NOMO-1 treated with dmso at 0.1 percent for 144 hours (cell line): ENCODE results near the gene PCGF1.

Source experiments
- DNase-seq: peaks from one replicate; lab custom pipeline; 2025; ENCODE audit not compliant: unreplicated experiment; lab: John Stamatoyannopoulos, UW

Gene PCGF1

DNA sequence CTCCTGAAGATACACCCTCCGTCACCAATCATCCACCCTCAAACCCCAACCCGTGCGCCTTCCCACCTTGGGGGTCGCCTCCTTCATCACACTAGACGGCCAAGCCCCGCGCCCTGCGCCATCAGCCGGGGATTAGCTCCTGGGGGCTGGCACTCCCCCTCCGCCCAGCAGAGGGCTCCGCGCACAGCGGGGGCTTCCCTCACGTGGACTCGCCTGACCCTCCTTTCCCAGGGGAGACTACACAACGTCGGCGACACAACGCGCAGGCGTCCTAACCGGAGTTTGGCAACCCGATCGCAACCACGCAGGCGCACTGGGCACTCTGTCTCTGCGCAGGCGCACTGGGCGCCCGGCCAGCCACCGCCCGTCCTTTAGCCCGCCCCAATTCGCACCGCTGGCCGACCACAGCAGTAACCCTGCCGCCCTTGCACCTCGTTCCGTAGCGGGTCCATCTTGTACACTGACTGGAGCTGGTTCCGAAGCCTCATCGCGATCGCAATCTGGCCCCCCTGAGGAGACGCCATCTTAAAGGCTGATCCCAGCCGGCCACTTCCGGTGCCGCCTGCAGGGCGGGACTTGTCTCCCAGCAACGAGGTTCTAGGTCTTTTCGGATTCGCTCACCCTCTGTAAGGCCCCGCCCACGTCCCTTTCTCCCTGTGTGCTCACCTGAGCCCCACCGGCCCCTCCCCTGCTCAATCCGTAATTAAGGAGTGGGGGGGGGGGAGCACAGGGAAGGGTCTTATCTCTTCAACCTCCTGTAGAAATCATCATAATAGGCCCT is at the start of gene PCGF1:
Gene PCGF1, minus strand, starts transcription at position 551 of the 781 bp plus-strand sequence. Its CDS starts 27 bp downstream, at position 524.
- peak; percentile 90 for DNase-seq

DNA sequence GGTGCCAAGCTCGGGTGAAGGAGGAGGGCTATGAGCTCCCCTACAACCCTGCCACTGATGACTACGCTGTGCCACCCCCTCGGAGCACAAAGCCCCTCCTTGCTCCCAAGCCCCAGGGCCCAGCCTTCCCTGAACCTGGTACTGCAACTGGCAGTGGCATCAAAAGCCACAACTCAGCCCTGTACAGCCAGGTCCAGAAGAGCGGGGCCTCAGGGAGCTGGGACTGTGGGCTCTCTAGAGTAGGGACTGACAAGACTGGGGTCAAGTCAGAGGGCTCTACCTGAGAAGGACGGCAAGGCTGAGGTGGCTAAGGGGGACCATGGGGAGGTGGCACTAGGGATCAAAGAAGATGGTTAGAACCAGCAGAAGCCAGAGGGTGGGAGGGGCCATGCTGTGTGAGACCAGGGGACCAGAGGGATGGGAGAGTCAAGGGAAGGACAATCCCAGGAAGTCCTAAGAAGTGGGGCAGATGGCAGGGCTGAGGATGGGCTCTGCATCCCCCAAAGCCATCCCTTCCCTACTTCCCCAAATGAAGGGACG is 49.4 kb upstream of the PCGF1 start:
- no peak for DNase-seq

DNA sequence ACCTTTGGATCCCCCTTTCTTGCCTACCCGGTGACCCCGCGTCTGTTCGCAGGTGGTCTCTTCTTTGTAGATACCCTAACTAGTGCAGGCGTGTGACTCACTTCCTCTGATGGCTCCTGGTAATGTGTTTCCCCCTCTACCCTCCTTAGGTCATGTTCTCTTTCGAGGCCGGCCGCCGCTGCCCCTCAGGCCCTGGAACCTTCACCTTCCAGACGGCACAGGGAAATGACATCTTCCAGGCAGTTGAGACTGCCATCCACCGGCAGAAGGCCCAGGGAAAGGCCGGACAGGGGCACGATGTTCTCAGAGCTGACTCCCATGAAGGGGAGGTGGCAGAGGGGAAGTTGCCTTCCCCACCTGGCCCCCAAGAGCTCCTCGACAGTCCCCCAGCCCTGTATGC is 48.7 kb upstream of the PCGF1 start:
- DNase-seq, result no peak

DNA sequence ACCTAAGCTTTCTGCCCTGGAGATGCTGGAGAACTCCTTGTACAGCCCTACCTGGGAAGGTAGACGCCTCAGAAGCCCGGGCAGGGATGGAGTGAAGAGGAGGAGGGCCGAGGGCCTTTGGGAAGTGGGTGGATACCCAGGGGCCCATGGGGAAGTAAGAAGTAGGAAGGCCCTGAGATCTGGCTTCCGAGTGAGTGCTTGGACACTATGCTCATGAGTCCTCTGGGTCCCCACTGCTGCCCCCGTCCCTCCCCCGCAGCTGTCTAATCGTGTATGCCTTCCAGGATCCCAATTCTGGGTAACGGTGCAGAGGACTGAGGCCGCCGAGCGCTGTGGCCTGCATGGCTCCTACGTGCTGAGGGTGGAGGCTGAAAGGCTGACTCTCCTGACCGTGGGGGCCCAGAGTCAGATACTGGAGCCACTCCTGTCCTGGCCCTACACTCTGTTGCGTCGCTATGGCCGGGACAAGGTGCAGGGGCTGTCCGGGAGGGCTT is 48.2 kb upstream of the PCGF1 start:
- no peak for DNase-seq

DNA sequence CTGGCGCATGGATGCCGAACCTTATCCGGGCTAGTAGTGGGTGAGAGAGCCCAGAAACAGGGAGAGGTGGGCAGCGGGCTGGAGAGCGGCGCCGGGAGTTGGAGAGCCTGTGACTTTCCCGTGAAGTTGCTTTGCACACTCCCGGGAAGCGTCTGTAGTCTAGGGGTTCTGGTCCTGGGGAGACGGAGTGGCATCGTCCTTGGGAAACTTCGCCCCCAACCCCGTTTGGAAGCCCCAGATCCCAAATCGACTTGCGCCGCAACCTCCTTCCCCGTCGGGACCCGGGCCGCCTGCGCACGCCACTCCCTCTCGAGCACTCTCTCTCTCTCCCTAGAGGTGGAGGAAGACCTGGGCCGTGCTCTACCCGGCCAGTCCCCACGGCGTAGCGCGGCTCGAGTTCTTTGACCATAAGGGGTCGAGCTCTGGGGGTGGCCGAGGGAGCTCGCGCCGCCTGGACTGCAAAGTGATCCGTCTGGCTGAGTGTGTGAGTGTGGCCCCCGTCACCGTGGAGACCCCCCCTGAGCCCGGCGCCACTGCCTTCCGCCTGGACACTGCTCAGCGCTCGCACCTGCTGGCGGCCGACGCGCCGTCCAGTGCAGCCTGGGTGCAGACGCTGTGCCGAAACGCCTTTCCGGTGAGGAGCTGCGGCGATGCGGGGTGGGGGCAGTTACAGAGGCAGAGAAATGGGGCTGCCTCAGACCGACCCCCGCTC is 47.5 kb upstream of the PCGF1 start:
- peak; percentile 72 for DNase-seq

DNA sequence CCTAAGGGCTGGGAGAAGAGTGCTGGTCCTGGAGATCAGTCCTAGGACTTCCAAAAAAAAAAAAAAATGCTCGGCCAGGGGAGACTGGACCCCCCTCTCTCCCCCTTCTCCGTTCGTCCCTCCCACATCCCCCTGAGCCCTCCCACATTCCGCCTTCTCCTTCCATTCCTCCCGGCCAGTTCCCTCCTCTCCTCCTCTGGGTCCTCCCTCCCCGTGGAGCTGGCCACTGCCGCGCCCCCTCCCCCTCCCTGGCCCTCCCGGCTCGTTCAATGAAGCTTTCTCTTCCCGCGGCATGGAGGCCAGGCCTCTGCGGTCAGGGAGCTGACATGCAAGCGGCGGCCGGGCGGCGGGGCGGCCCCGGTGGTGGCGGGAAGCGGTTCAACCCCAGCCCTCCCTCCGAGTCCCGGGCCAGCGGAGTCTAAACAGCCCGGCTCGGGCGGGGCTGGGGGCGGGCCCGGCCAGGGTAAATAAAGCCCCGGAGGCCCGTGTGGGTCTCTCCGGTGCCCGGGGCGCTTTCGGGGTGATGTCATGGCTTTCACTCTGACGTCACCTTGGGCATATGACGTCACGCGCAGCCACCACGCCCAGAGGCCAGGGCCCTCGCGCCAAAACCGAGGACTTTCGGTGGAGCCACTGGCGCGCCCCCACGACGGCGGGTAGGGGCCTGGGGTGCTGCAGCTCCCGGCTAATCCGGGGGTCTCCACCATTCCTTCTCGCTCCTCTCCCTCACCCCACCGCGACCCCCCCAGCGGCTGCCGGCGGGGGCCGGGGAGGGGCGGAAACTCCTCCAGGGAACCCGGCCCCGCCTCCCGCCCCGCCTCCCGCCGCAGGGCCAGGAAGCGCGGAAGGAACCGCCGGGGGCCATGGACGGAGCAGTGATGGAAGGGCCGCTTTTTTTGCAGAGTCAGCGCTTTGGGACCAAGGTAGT is 46.7 kb upstream of the PCGF1 start, which contains the start of the genes DOK1 and LOXL3:
Gene DOK1, plus strand, starts transcription at position 829 of the 928 bp plus-strand sequence. Its CDS starts 35 bp downstream, at position 864.
Gene LOXL3, minus strand, starts transcription at position 51 of the 928 bp plus-strand sequence. CDS start 1,308 bp downstream, outside the sequence.
- DNase-seq, result peak; percentile 75

DNA sequence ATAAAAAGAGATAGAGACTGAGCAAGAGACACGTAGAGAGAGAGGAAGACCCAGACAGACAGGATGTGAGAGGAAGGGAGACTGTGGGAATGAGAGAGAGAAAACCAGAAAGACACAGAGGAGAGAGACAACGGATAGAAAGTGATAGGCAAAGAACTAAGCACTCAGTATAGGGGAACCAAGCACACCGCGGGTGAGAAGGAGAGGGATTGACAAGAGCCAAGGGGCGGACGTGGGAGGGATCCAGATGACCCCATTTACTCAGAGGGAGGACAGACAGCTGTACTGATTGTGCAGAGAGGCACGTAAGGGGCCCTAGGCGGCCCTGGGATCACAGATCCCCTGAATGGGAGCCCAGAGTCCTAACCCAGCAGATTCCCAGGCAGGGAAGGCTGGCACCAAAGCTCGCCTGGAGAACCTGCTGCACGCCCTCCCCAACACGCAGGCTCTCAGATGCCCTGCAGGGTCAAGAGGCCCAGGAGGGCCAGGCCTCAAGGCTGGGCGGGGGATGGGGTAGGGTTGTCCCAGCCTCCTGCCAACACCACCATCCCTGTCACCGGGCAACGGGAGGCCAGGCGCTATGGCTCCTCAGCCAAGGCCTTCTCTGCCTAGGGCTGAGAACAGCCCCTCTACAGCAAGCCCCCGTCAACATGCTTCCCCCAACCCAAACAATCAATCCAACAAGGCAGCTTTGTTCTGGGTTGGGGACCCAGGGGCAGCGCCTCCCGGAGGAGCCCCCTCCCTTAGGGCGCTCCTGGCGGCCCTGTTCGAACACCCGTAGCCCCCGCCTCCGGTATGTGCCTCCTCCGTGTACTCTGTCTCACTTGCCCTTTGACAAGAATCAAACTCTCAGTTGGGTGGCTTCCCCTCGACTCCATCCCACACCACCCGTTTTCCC is 45.7 kb upstream of the PCGF1 start:
- no peak for DNase-seq

DNA sequence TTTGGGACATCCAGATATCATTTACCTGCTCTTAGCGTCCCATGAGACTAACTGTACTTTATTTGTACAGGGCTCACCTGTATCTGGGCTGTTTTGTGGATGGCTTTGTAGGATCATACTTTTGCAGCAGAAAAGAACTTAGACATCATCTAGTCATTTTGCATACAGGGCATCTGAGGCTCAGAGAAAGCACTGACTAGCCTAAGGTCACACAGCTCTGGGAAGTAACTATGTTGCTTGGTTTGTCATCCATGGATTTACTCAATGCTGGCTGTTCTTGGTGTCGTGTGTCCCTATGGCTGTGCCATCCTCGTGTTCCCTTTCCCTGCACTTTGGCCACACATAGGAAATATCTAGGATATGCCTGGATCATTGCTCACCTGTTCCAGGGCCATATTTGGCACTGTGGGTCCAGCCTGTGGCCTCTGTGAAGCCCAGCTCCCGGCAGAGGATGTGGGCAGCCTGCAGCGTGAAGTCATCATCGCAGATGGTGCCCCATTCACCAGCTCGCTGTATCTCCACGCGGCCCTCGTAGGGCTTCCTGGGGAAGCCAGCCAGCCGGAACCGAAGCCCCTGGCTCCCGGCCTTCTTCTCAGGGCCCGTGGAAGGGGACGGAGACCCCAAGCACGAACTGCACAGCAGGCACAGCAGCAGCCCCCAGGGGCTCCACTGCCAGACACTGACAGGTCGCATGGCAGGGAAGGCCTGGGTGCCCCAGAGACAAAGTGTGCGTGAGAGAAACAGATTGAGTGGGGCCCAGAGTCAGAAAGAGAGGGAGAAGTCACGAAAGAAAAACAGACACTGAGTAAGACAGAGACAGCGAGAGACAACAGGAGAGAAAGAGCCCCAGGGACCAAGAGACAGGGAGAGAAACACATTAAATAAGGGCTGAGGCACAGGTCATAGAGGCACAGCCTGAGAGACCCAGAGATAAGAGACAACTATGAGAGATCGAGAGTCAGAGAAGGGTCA is 44.7 kb upstream of the PCGF1 start:
- no peak for DNase-seq

DNA sequence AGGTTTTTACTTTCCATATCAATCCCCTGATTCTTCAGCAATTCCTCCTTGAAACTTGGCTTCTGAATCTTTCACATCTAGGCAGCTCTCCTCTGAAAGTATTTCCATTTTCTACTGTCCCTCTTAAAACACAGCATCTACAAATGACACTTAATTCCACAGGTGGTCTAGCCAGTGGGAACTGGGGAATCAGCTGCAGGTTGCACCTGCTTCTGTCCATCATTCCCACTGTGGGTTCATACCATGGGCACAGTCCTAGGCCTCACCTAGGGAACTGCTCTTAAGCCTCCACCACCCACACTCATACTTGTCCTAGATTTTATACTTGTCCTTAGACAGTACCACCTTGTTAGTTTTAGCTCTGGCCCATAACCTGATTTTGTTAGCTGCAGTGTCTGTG is 44.0 kb upstream of the PCGF1 start:
- no peak for DNase-seq

DNA sequence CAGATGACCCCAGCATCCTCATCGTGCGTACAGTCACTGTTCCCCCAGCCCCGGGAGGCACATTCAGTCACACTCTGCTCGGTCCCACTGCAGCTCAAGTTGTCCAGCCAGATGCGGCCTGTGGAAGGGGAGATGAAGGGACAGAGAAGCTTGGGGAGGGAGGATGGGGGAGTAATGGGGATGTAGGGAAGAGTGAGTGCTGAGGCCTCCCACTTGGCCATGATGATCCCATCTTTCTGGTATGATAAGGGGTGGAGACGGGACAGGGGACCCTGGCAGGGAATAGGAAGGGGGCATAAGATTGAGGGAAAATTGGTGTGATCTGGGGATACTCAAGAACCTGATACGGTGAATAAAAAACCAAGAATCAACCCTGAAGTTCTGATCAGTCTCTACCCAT is 42.7 kb upstream of the PCGF1 start:
- DNase-seq, result no peak

DNA sequence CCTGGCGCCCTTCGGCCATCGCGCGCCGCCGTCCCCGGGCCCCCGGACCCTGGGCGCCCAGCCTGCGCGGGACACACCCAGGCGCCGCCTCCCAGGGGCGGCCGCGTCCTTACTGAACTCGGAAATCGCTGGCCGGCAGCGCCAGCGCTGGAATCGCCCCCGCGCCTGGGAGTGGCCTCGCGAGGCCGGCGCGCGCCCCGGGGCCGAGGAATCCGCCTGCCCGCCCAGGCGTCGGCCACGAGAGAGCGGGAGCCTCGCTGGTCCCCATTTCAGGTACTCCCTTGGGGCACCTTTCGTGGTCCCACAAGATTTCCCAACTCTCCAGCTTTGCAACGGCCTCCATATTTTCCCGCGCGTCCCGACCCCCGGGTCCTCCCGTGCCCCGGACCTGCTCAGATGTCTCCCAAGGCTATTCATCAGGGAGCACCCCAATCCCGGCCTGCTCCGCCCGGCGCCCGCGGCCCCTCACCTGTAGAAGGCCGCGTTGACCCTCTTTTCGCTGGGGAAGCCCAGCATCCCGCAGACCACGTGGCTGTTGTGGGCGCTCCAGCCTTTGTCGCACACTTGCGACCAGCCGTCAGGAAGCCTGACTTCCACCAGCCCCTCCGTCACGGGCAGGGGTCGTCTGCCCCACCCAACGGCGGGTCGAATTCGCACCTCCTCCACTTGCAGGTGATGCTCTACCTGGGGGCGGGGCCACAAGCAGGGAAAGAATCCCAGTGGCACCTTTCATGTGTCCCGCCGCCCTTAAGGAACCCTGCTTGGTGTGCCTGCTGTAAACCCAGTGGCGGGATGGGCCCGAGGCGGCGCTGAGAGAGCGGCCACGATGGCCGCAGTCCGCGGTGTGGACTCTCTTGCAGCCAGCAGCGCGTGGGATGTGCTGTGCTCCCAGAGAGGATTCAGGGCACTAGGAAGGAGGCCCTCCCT is 41.7 kb upstream of the PCGF1 start:
- peak; percentile 16 for DNase-seq

DNA sequence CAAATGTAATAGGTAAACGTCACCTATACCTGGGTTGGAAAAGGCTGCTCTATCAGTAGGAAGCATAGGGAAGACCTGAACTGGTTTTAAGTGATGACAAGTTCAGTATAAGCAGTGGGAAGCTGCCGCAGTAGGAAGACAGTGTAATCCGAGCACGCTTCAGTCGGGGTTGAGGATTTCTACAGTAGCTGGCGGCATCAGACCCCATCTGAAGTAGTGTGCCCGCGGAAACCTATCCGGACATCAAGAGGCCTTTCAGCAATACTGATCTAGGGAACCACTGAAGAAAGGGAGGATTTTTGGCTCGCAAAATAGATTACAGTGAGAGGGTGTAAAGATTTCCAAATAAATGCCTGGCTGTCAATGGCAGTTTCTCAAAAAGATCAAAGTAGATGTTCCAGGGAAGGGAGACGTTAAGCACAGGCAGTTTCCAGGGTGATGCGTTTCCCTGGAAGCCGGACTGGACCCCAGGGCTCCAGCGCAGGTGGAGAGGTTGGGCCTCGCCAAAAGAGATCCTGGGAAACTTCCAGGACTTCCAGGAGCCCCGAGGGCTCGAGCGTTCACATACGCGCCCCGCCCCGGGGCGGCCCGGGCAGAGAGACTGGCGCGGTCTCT is 40.9 kb upstream of the PCGF1 start:
- DNase-seq, result no peak

DNA sequence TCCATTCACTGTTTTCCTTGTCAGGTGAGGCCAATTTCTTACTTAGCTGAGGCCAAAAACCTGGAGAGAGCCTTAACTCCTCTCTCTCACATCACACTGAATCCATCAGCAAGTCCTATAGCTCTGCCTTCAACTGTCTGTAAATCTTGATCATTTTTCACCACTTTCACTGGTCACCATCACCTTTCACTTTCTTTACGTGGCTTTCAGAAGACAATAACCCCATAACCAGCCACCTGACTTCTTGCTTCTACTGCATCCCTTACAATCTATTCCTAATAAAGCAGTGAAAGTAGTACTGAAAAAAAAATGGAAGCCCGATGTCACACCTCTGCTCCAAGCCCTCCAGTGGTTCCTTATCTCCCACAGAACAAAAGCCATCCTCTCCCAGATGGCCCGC is 38.5 kb upstream of the PCGF1 start:
- no peak for DNase-seq

DNA sequence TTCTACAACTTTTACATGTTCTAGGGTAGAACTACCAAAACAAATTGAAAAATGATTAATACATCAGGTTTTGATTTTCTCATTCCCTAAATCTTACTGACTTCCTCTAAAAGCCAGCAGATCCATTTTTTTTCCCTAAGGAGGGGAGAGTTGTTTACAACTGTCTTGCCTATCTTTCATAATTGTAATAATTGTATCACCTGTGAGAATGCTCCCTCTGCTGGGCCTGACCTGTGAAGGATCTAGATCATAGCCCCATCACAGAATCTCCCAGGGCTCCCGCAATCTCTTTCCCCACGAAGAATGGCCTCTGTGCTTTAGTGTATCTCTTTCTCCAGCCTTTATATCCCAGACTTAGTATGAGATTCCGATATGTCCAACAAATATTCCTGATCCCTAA is 37.1 kb upstream of the PCGF1 start:
- no peak for DNase-seq

DNA sequence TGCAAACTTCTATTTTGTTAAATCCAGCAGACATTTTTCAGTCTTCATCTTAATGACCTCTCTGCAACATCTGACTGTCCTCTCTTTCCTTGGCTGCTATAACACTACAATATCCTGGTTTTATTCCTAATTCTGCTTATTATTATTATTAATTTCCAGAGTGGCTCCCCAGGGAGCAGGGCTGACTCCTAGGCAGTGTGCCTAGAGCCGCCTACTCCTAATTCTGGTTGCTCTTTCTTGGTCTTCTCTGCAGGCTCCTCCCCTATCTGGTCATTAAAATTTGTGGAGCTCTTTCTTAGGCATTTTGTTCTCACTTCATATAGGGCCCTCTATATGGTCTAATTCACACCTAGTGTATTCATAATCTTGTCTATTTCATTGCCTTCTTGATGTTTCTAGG is 35.5 kb upstream of the PCGF1 start:
- no peak for DNase-seq

DNA sequence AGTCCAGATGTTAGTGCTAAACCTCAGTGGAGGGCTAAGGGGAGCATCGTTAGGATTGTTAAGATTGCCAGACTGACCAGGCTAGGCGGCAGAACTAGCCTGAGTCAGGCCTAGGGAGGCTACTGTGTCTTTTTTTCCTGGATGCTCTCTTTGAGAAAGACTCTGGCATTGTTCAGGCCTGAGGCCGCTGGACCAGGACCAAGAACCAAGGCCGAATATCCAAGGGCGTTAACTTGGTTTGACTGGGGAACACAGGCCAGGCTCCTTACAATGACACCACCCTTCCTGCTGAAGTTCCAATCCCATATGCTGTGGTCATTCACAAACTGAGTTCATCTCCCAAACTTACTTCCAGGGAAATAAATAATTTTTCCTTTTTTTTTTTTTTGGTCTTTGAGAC is 32.8 kb upstream of the PCGF1 start:
- no peak for DNase-seq

DNA sequence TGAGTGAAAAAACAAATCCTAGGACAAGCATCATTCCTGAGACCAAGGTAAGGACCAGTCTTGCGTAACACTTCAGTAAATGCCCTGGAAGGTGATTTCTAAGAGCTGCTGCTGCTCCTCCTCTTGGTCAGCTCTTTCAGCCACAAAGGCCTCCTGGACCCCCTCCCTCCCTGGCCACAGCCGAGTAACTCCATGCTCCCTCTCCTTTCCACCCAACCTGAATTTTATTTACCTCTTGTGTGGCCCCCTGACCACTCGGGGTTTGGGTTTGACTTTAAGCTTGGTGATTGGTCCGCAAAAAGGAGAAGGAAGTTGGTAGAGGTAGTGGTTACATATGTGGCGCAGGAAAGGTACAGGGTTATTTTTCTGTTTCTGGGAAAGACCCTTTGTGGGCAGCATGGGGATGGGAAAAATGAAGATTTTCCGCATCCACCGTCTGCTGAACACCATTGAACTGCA is 31.4 kb upstream of the PCGF1 start:
- no peak for DNase-seq
